Natural killer cell (primary cell): ENCODE measurements around the gene HSD11B1. TPM values are rescaled to one million over a fixed set of nuclear protein-coding genes. Genes with fewer than 3 reads are reported as not detected.

Experiments used
- ATAC-seq, 3 donors: fragments of 150-1000 bp in 2 of 3; fragments of 200-7000 bp in 1 of 3; cut with Tn5 transposase; 1 replicate in 1 of 3; 2 replicates in 2 of 3; pipeline ENCODE4 v1.10.0; 2021; ENCODE audit warnings: mild to moderate bottlenecking in 2 of 3, moderate library complexity in 2 of 3
- DNase-seq, 2 donors: peaks; one replicate each; pipeline versions ENCODE4 v3.0.0 to v3.0.0-alpha.2; 2013 to 2021; ENCODE audit warnings: mixed read lengths in 1 of 2
- H3K27ac ChIP-seq: one replicate; pipeline ENCODE4 v1.5.1; 2013; ENCODE audit warnings: mild to moderate bottlenecking, low read length
- H3K27me3 ChIP-seq: one replicate; pipeline ENCODE4 v1.6.1; 2013; ENCODE audit warnings: low read length; ENCODE audit not compliant: control insufficient read depth, insufficient read depth
- H3K36me3 ChIP-seq: one replicate; pipeline ENCODE4 v1.6.1; 2013; ENCODE audit warnings: low read length; ENCODE audit not compliant: control insufficient read depth, insufficient read depth
- H3K4me1 ChIP-seq: one replicate; pipeline ENCODE4 v1.6.1; 2013; ENCODE audit warnings: low read length; ENCODE audit not compliant: control insufficient read depth, insufficient read depth
- H3K4me3 ChIP-seq: one replicate; pipeline ENCODE4 v1.5.1; 2013; ENCODE audit warnings: low read length
- H3K9me3 ChIP-seq: one replicate; pipeline ENCODE4 v1.6.1; 2013; ENCODE audit warnings: low read length; ENCODE audit not compliant: control insufficient read depth, insufficient read depth
- H3K27ac Mint-ChIP-seq, 2 donors: one replicate each; pipeline ENCODE4 v1.8.0; 2022; ENCODE audit warnings: mild to moderate bottlenecking in 2 of 2, mixed read lengths in 2 of 2, moderate library complexity in 1 of 2
- H3K27me3 Mint-ChIP-seq, 2 donors: one replicate each; pipeline ENCODE4 v1.8.0; 2022; ENCODE audit warnings: low read depth in 2 of 2, mixed read lengths in 2 of 2
- H3K36me3 Mint-ChIP-seq: one replicate; pipeline ENCODE4 v1.8.0; 2022; ENCODE audit warnings: mixed read lengths
- H3K4me1 Mint-ChIP-seq, 2 donors: one replicate each; pipeline ENCODE4 v1.8.0; 2022; ENCODE audit warnings: mixed read lengths in 2 of 2
- H3K4me3 Mint-ChIP-seq: one replicate; pipeline ENCODE4 v1.8.0; 2022; ENCODE audit warnings: mild to moderate bottlenecking, moderate library complexity, mixed read lengths
- H3K9me3 Mint-ChIP-seq, 2 donors: one replicate each; pipeline ENCODE4 v1.8.0; 2022; ENCODE audit warnings: mixed read lengths in 2 of 2
- WGBS: methylation state at CpG from one replicate; pipeline ENCODE4 v1.1.7; 2013; ENCODE audit warnings: missing lambda C conversion rate; ENCODE audit not compliant: insufficient coverage; 5-methylcytosine and 5-hydroxymethylcytosine counted together
- intact Hi-C: fragments of 100-400 bp; cut with micrococcal nuclease; formaldehyde crosslinking; loops from one replicate; pipeline ENCODE4 v1.14.2; 2022
- total RNA-seq, 4 donors: library from RNA; stranded (reverse); fragments of 120-200 nt in 1 of 4; gene quantifications; one replicate each; pipeline versions ENCODE4 v1.2.3 to v1.2.4, GENCODE V29; 2013 to 2022
- TF ChIP-seq, protein P1 (sequence below): fragments of 200-600 bp; IDR thresholded peaks from one replicate; pipeline ENCODE4 v1.8.0; 2022; ENCODE audit warnings: antibody characterized with exemption

The HSD11B1 gene
- total RNA-seq, 3 donors from 2014 or later (not counting 1 experiment from before 2014, with no cell fraction given), result not detected

DNA sequence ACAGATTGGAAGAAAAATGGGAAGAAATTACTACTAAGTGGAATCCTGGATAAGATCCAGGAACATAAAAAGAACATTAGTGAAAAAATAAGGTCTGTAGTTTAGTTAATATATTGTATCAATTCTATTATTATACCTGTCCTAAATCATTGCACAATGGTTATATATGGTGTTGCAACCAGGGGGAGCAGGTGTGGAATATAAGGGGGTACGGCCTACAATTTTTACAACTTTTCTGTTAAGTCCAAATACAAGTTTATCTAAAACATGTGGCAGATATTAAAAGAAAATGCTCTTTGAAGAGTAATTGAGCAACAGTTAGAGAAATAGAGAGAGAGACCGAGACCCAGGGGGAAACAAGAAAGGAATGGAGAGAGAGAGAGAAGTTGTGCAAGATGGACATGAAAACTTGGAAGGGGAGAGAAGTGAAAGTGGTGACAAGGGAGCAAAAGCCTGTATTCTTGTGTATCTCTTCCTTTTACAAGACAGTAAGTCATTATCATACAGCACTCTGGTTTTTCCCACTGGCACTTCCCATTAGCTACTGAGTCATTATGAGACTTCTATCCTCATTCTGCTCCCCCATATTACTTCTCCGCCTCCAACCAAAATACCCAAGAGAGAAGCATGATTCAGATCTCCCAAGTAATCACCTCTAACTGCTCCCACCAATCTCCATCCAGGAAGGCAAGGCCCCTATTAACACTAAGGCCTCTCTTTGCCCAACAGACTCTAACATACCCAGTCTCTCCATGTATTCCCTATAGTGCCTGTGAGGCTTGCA is 29.0 kb downstream of the HSD11B1 start:
- DNase-seq, result no peak

DNA sequence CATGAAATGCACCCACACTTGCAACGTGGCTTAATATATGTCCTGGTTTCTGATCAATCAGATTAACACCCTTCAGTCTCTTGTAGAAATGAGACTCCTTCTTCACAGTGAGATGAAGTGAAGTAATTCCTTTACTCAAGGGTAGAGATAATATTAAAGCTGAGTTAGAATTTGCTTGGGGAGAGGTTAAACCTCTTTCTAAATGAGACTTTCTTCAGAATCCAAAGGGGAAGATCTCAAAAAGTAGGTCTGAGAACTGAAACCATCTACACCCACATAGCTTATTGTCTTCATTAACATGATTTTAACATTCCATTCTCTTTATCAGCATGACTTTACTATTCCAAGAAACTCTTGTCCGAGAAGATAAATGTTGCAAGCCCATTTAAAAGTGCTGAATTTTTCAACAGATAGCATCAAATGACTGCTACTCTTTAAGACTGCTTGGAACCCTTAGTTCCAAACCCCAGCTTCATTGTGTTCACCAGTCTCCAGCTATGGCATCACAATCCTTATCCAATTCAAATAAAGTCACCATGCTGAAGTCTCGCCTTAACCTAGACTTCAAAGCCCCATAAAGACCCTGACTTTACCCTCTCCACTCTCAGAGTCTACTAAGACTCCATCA is 32.0 kb downstream of the HSD11B1 start:
- Histone ChIP-seq H3K4me3 (no peak overlapping the region), H3K36me3 (no peaks in the 10 kb centered on the region), H3K9me3 (no peaks in the 10 kb centered on the region), H3K4me1 (no peaks in the 10 kb centered on the region), H3K27ac (no peak overlapping the region), H3K27me3 (no peaks in the 10 kb centered on the region)
- ATAC-seq, result no peak
- H3K36me3 Mint-ChIP-seq, result no peaks in the 10 kb centered on the region
- TF ChIP-seq, protein P1, sequence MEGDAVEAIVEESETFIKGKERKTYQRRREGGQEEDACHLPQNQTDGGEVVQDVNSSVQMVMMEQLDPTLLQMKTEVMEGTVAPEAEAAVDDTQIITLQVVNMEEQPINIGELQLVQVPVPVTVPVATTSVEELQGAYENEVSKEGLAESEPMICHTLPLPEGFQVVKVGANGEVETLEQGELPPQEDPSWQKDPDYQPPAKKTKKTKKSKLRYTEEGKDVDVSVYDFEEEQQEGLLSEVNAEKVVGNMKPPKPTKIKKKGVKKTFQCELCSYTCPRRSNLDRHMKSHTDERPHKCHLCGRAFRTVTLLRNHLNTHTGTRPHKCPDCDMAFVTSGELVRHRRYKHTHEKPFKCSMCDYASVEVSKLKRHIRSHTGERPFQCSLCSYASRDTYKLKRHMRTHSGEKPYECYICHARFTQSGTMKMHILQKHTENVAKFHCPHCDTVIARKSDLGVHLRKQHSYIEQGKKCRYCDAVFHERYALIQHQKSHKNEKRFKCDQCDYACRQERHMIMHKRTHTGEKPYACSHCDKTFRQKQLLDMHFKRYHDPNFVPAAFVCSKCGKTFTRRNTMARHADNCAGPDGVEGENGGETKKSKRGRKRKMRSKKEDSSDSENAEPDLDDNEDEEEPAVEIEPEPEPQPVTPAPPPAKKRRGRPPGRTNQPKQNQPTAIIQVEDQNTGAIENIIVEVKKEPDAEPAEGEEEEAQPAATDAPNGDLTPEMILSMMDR, result no peak
- intact Hi-C loops, result no loop called here
- H3K4me1 Mint-ChIP-seq, result no peaks in the 10 kb centered on the region
- no peak overlapping the region for H3K4me3 Mint-ChIP-seq
- H3K27ac Mint-ChIP-seq, result no peak overlapping the region
- 84% methylated on average over 3 of the region's 3 CpGs for WGBS
- H3K9me3 Mint-ChIP-seq, result no peaks in the 10 kb centered on the region
- H3K27me3 Mint-ChIP-seq, result peaks cover 0 to 2% of the 10 kb centered on the region in 2 donors
- DNase-seq, result no peak

More for the DNA sequence above, 29.0 kb downstream of the HSD11B1 start:
- H3K4me1 ChIP-seq, result no peaks in the 10 kb centered on the region
- Mint-ChIP-seq H3K36me3 (no peaks in the 10 kb centered on the region), H3K27me3 (peaks cover 0 to 2% of the 10 kb centered on the region in 2 donors), H3K9me3 (no peaks in the 10 kb centered on the region), H3K4me3 (no peak overlapping the region), H3K4me1 (no peaks in the 10 kb centered on the region), H3K27ac (no peak overlapping the region)
- H3K27ac ChIP-seq, result no peak overlapping the region
- H3K27me3 ChIP-seq, result no peaks in the 10 kb centered on the region
- WGBS, result 81% methylated on average over 2 of the region's 3 CpGs
- intact Hi-C loops, result no loop called here
- TF ChIP-seq, protein P1, result no peak
- no peaks in the 10 kb centered on the region for H3K9me3 ChIP-seq
- H3K4me3 ChIP-seq, result no peak overlapping the region
- no peak for ATAC-seq
- H3K36me3 ChIP-seq, result no peaks in the 10 kb centered on the region

DNA sequence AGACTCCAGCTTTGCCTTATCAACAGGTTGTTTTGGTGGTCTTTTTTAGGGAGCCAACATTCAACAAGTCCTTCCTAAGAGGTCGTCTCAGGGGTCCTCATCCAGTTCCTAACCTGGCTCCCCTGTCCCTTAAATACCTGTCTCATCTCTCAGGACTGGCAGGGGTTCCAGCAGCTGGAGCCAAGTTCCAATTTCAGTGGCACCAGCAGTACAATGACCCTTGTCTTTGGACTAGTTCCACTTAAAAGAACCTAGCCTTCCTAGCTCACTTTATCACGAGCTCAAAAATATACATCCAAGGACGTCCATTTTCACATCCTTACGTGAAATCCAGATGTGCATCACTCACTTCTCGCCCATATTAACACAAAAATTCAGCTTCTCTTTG is 32.5 kb downstream of the HSD11B1 start:
- H3K27ac ChIP-seq, result no peak overlapping the region
- 86% methylated on average over 4 of the region's 5 CpGs for WGBS
- ATAC-seq, result no peak

More for the DNA sequence above, 32.5 kb downstream of the HSD11B1 start:
- H3K4me1 ChIP-seq, result no peaks in the 10 kb centered on the region
- Mint-ChIP-seq H3K36me3 (no peaks in the 10 kb centered on the region), H3K4me3 (no peak overlapping the region), H3K9me3 (no peaks in the 10 kb centered on the region), H3K27me3 (peaks cover 0 to 2% of the 10 kb centered on the region in 2 donors), H3K27ac (no peak overlapping the region), H3K4me1 (no peaks in the 10 kb centered on the region)
- H3K4me3 ChIP-seq, result no peak overlapping the region
- no peaks in the 10 kb centered on the region for H3K36me3 ChIP-seq
- intact Hi-C loops, result no loop called here
- TF ChIP-seq, protein P1, result no peak
- H3K27me3 ChIP-seq, result no peaks in the 10 kb centered on the region
- no peaks in the 10 kb centered on the region for H3K9me3 ChIP-seq
- DNase-seq, result no peak
